ENCODE data around the gene FAM217B.

DNA sequence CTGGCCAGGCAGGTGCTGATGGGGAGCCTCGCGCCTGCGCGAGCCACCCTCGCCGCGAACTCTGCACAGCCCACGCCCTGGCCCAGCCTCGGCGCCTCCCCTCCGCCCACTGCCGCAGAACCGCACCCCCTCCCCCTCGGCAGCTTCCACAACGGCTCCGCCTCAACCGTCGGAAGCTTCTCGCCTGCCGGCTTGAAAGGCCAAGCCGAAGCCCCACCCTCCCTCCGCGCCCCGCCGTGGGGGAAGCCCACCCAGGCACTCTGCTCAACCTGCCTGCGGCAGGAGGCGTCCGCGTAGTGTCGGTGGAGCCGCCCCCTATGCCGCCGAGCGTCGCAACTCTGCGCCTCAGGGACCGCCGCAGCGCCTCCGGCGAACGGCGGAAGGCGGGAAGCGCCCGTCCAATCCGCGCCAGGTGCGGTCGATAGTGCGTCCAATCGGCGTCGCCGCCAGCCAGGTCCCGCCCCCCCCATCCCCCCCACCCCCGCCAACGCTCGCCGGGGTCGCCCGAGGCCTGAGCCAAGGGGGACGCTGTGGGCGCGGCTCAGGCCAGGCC, 6.8 kb upstream of the FAM217B start, which contains the start of gene SYCP2:
- TF ChIP-seq, protein P1, sequence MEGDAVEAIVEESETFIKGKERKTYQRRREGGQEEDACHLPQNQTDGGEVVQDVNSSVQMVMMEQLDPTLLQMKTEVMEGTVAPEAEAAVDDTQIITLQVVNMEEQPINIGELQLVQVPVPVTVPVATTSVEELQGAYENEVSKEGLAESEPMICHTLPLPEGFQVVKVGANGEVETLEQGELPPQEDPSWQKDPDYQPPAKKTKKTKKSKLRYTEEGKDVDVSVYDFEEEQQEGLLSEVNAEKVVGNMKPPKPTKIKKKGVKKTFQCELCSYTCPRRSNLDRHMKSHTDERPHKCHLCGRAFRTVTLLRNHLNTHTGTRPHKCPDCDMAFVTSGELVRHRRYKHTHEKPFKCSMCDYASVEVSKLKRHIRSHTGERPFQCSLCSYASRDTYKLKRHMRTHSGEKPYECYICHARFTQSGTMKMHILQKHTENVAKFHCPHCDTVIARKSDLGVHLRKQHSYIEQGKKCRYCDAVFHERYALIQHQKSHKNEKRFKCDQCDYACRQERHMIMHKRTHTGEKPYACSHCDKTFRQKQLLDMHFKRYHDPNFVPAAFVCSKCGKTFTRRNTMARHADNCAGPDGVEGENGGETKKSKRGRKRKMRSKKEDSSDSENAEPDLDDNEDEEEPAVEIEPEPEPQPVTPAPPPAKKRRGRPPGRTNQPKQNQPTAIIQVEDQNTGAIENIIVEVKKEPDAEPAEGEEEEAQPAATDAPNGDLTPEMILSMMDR (IDR thresholded peaks at IDR 0.05) = no peak
- TF ChIP-seq POLR2A (IDR thresholded peaks at IDR 0.05) (no peak), EP300 (IDR thresholded peaks at IDR 0.05) (no peak), POLR2AphosphoS5 (IDR thresholded peaks at IDR 0.05) (no peak)
